ENCODE results near the gene RMRP.

The RMRP gene

GRCh38 chr9:35650341-35651158 is 7.3 kb downstream of the RMRP start, which contains the start of gene SIT1:
Gene SIT1 (minus strand): TSS chr9:35650931. CDS start chr9:35650853, 78 bp downstream.
- no peak for TF ChIP-seq GATA2 (IDR thresholded peaks at IDR 0.05; ENCODE audit: low read depth, low read length)
- no peak for TF ChIP-seq GATA3 (IDR thresholded peaks at IDR 0.05; ENCODE audit: low read depth, low read length)

GRCh38 chr9:35649431-35650340 is 8.1 kb downstream of the RMRP start:
- TF ChIP-seq GATA3 (IDR thresholded peaks at IDR 0.05; ENCODE audit: low read depth, low read length): no peak
- no peak for TF ChIP-seq GATA2 (IDR thresholded peaks at IDR 0.05; ENCODE audit: low read depth, low read length)

DNA sequence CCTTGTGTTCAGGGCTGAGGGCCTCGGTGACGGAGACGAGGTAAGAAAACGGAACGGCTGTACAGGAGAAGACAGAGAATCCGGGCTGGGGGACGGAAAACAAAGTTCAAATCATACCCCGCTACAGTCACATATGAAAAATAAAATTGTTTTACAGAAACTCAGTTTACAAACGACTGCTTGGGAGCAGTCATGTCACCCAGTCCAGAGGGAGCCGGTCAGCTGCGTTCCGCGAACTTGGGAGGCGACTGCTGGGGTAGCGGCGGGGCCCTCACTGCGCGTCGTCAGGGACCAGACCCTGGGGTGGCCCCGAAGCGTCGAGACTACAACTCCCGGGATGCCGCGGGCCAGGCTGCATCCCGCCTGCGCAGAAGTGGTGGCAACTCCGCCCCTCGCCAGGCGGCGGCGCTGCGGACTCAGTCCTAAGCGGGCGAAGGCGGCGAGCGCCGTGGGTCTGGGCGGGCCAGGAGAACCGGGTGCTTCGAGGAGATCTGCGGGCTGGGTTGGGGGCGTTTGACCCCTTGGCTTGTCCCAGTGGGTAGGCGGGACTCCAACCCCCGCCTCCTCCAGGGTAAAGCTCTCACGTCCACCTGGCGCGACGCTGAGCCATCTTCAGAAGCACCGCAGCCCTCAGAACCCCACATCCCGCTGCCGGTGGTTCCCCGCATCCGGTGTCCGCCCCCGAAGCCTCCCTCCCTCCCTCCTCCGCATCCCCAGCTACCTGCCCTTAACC is 11.1 kb downstream of the RMRP start:
- no peak for TF ChIP-seq GATA3 (IDR thresholded peaks at IDR 0.05; ENCODE audit: low read depth, low read length)
- TF ChIP-seq GATA2 (IDR thresholded peaks at IDR 0.05; ENCODE audit: low read depth, low read length): no peak

GRCh38 chr9:35646153-35646532 is 11.7 kb downstream of the RMRP start:
- TF ChIP-seq GATA2 (IDR thresholded peaks at IDR 0.05; ENCODE audit: low read depth, low read length) (no peak), GATA3 (IDR thresholded peaks at IDR 0.05; ENCODE audit: low read depth, low read length) (no peak)

GRCh38 chr9:35643046-35643445 is 14.8 kb downstream of the RMRP start:
- no peak for TF ChIP-seq GATA2 (IDR thresholded peaks at IDR 0.05; ENCODE audit: low read depth, low read length)
- no peak for TF ChIP-seq GATA3 (IDR thresholded peaks at IDR 0.05; ENCODE audit: low read depth, low read length)

DNA sequence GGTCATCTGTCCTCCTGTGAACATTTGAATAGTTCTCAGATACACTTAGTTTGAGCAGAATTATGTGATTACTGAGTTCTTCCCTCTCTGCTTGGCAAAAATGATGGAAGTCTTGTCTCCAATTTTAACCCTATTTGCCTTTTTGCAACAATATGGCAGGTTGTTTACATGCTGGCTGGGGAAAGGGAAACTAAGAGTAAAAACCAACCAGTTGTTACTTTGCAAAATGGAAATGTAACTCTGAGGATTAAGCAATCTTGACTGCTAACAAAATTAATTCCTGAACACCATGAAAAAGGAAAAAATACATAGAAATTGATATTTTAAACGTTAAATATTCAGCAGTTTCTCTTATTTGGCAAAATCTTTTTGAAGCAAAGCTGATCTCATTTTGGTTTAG is 18.2 kb downstream of the RMRP start:
- TF ChIP-seq GATA2 (IDR thresholded peaks at IDR 0.05; ENCODE audit: low read depth, low read length): no peak
- TF ChIP-seq GATA3 (IDR thresholded peaks at IDR 0.05; ENCODE audit: low read depth, low read length): no peak

DNA sequence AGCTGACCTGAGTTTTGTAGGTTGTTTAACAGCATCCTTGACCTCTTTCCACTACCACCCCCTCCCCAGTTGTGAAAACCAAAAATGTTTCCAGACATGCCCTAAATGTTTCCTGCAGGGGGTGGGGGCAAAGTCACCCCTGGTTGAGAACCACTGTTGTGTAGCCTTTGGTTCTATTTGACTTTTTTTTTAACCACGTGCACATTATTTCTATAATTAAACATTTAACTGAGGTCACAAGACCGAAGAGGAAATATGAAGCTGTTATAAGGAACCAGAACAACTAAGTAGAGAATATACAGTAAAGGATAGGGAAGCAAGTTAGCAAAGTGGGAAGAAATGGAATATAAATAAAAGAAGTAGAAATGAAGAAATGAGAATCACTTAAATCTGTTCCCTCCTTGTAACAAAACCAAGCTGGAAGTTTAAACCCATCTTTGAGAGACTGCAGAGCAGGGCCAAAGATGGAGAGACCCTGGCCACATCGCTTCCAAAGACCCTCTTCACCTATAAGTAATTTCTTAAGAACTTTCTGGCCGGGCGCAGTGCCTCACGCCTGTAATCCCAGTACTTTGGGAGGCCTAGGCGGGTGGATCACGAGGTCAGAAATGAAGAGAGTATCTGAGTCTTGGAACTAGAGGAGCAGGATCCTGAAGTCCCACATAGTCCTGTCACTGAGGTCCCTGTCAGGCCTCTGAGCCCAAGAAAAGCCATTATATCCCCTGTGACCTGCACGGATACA is 21.5 kb downstream of the RMRP start:
- TF ChIP-seq GATA3 (IDR thresholded peaks at IDR 0.05; ENCODE audit: low read depth, low read length): no peak
- no peak for TF ChIP-seq GATA2 (IDR thresholded peaks at IDR 0.05; ENCODE audit: low read depth, low read length)

DNA sequence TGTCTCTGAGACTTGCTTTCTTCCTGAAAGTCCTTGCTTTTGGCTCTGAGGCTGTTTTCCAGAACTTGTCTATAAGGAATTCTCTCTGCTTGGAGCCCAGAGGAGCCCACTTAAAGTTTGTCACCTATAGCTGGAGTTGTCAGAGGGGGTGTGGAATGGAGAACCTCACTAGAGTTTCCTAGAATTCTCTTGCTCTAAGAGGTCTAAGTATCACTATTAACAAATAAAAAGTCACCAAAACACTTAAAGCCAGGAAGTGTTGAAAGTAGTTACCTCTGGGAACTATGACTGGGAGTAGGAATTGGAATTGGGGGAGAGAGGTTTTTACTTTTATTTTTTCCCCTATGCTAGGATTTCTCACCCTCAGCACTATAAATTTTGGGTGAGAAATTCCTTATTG is 22.1 kb downstream of the RMRP start:
- TF ChIP-seq GATA3 (IDR thresholded peaks at IDR 0.05; ENCODE audit: low read depth, low read length) (no peak), GATA2 (IDR thresholded peaks at IDR 0.05; ENCODE audit: low read depth, low read length) (no peak)

GRCh38 chr9:35629597-35629996 is 28.2 kb downstream of the RMRP start:
- TF ChIP-seq GATA2 (IDR thresholded peaks at IDR 0.05; ENCODE audit: low read depth, low read length) (no peak), GATA3 (IDR thresholded peaks at IDR 0.05; ENCODE audit: low read depth, low read length) (no peak)

DNA sequence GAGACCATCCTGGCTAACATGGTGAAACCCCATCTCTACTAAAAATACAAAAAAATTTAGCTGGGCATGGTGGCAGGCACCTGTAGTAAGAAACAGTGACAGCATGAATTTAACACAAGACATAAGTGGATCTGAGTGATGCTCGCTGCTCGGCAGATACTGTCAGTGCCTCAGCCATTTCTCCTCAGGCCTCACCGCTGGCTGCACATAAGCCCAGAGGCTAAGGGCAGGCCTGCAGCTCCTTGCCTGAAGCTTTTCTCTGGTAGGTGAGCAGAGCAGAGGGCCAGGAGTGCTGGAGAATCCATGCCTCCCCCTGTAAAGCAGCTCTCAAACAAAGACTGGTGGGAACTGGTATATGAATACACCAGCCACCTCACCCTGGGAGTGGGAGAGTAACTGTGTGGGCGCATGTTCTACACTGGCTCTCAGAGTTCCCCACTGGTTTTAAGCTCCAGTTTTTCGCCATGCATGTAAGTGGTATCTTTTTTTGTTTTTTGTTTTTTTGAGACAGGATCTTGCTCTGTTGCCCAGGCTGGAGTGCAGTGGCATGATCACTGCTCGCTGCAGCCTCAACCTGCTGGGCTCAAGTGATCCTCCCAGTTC is 29.3 kb downstream of the RMRP start:
- TF ChIP-seq GATA3 (IDR thresholded peaks at IDR 0.05; ENCODE audit: low read depth, low read length) (no peak), GATA2 (IDR thresholded peaks at IDR 0.05; ENCODE audit: low read depth, low read length) (no peak)

DNA sequence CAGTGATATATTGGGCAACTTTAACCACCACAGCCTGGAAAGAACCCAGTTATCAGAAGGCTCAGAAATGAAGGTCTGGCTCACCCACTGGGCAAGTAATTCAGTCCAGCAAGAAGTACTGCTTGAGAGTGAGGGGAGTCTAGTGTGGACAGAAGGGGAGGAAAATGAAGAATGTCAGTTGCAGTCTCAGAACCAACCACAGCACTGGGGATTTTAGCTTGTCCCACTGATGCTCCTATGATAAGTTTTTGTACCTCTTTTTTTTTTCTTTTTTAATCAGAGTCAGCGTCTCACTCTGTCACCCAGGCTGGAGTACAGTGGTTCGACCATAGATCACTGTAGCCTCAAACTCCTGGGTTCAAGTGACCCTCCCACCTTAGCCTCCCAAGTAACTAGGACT is 30.2 kb downstream of the RMRP start:
- no peak for TF ChIP-seq GATA3 (IDR thresholded peaks at IDR 0.05; ENCODE audit: low read depth, low read length)
- no peak for TF ChIP-seq GATA2 (IDR thresholded peaks at IDR 0.05; ENCODE audit: low read depth, low read length)

DNA sequence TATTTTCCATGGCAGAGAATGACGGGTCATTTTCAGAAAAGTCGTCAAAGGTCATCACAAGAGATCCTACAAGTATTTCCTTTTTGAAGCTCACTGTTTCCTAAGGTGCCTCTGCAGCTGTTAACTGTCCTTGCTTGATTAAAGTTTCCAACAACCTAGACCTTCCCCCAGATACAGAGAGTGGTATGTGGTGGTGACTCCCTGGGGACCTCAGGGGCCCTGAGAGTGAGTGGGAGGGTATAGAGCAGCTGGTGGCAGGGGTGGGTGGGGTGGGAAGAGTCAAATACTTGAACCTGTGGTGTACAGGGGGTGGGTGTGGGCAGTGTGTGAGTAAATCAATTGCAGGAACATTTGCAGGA is 38.0 kb downstream of the RMRP start:
- TF ChIP-seq GATA3 (IDR thresholded peaks at IDR 0.05; ENCODE audit: low read depth, low read length) (no peak), GATA2 (IDR thresholded peaks at IDR 0.05; ENCODE audit: low read depth, low read length) (no peak)
